Endodermal cell (in vitro differentiated cells): ENCODE results near the gene SYNGR4. TPM values are rescaled to one million over a fixed set of nuclear protein-coding genes. Genes with fewer than 3 reads are reported as not detected.

ENCODE experiments used
- DNase-seq: peaks from one replicate; pipeline ENCODE4 v3.0.0-alpha.2; 2017
- H3K27ac ChIP-seq: 2 replicates; pipeline ENCODE4 v1.5.1; 2013; ENCODE audit warnings: mild to moderate bottlenecking, low read depth, low read length, moderate library complexity
- H3K27me3 ChIP-seq: 2 replicates; pipeline ENCODE4 v1.6.1; 2013; ENCODE audit warnings: mild to moderate bottlenecking, low read length, moderate library complexity; ENCODE audit not compliant: insufficient read depth, control insufficient read depth, poor library complexity, severe bottlenecking
- H3K36me3 ChIP-seq: 2 replicates; pipeline ENCODE4 v1.7.0; 2013; ENCODE audit warnings: mild to moderate bottlenecking, low read length, moderate library complexity; ENCODE audit not compliant: control insufficient read depth, insufficient read depth
- H3K4me1 ChIP-seq: one replicate; pipeline ENCODE4 v1.7.0; 2013; ENCODE audit warnings: low read length; ENCODE audit not compliant: control insufficient read depth, insufficient read depth
- H3K4me3 ChIP-seq: 2 replicates; pipeline ENCODE4 v1.5.1; 2013; ENCODE audit warnings: mild to moderate bottlenecking, low read length, moderate library complexity
- H3K9ac ChIP-seq: 2 replicates; pipeline ENCODE4 v1.6.1; 2013; ENCODE audit warnings: mild to moderate bottlenecking, low read length, moderate library complexity; ENCODE audit not compliant: poor library complexity, severe bottlenecking; ENCODE audit errors: extremely low read depth
- H3K9me3 ChIP-seq: 2 replicates; pipeline ENCODE4 v1.6.1; 2013; ENCODE audit warnings: mild to moderate bottlenecking, low read length, moderate library complexity; ENCODE audit not compliant: control insufficient read depth
- H3K27ac Mint-ChIP-seq: 2 replicates; pipeline ENCODE4 v1.8.0; 2020; ENCODE audit warnings: mixed read lengths
- H3K27me3 Mint-ChIP-seq: 2 replicates; pipeline ENCODE4 v1.8.0; 2021; ENCODE audit warnings: mild to moderate bottlenecking, mixed read lengths; ENCODE audit not compliant: insufficient read depth
- H3K36me3 Mint-ChIP-seq: 2 replicates; pipeline ENCODE4 v1.8.0; 2020; ENCODE audit warnings: low read depth, mixed read lengths
- H3K4me1 Mint-ChIP-seq: 2 replicates; pipeline ENCODE4 v1.8.0; 2020; ENCODE audit warnings: mixed read lengths
- H3K4me3 Mint-ChIP-seq: 2 replicates; pipeline ENCODE4 v1.8.0; 2020; ENCODE audit warnings: mild to moderate bottlenecking, moderate library complexity, mixed read lengths
- H3K9me3 Mint-ChIP-seq: 2 replicates; pipeline ENCODE4 v1.8.0; 2020; ENCODE audit warnings: mild to moderate bottlenecking, mixed read lengths
- WGBS, 2 experiments: methylation state at CpG; one replicate each; pipeline versions ENCODE4 v1.1.5 to v1.1.7; 2013; ENCODE audit warnings: missing lambda C conversion rate in 2 of 2, mixed read lengths in 1 of 2; ENCODE audit not compliant: insufficient coverage in 1 of 2, insufficient read length in 1 of 2; 5-methylcytosine and 5-hydroxymethylcytosine counted together
- total RNA-seq, 2 donors: library from RNA; stranded (reverse); fragmentation: NEBNext Ultra II Directional in 1 of 2; extraction: Animal tissue kit (Norgen Biotek cat#: 25700) in 1 of 2; gene quantifications; 2 replicates in 1 of 2; 3 replicates in 1 of 2; pipeline ENCODE4 v1.2.1, GENCODE V29; 2021
- TF ChIP-seq, protein P1 (sequence below): fragments of 200-600 bp; sonication (generic); conservative IDR thresholded peaks from 2 replicates; pipeline ENCODE4 v1.5.0; 2021; ENCODE audit warnings: antibody characterized with exemption, mild to moderate bottlenecking

SYNGR4 gene
- total RNA-seq, 2 donors from 2014 or later = not detected

DNA sequence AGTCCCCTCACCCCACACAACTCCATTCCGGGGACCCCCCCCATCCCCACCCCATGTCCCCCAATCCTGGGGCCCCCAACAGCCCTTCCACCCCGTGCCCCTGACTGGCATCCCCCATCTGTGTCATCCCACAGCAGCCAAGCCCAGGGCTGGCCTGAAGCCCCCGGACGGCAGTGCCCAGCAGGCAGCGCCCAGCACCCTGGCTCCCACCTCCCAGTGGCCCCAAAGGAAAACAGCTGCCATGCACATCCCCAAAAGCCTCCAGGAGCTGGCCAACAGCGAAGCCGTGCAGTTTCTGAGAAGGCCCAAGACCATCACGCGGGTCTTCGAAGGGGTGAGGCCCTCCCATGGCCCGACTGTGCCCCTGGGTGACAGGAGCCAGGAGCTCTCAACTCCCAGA is 1.4 kb downstream of the SYNGR4 start:
- no peak overlapping the region for H3K27ac Mint-ChIP-seq
- Histone ChIP-seq H3K9me3 (no peaks in the 10 kb centered on the region), H3K4me1 (no peaks in the 10 kb centered on the region), H3K36me3 (no peaks in the 10 kb centered on the region), H3K27me3 (no peaks in the 10 kb centered on the region), H3K4me3 (no peak overlapping the region), H3K27ac (no peak overlapping the region), H3K9ac (no peak overlapping the region)
- TF ChIP-seq, protein P1, sequence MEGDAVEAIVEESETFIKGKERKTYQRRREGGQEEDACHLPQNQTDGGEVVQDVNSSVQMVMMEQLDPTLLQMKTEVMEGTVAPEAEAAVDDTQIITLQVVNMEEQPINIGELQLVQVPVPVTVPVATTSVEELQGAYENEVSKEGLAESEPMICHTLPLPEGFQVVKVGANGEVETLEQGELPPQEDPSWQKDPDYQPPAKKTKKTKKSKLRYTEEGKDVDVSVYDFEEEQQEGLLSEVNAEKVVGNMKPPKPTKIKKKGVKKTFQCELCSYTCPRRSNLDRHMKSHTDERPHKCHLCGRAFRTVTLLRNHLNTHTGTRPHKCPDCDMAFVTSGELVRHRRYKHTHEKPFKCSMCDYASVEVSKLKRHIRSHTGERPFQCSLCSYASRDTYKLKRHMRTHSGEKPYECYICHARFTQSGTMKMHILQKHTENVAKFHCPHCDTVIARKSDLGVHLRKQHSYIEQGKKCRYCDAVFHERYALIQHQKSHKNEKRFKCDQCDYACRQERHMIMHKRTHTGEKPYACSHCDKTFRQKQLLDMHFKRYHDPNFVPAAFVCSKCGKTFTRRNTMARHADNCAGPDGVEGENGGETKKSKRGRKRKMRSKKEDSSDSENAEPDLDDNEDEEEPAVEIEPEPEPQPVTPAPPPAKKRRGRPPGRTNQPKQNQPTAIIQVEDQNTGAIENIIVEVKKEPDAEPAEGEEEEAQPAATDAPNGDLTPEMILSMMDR = no peak
- WGBS, 2 experiments = 93 to 100% methylated on average over 6 to 11 of the region's 11 CpGs
- no peaks in the 10 kb centered on the region for H3K36me3 Mint-ChIP-seq
- H3K9me3 Mint-ChIP-seq = no peaks in the 10 kb centered on the region
- no peaks in the 10 kb centered on the region for H3K4me1 Mint-ChIP-seq
- DNase-seq = no peak
- peaks cover 16% of the 10 kb centered on the region for H3K27me3 Mint-ChIP-seq
- no peak overlapping the region for H3K4me3 Mint-ChIP-seq

DNA sequence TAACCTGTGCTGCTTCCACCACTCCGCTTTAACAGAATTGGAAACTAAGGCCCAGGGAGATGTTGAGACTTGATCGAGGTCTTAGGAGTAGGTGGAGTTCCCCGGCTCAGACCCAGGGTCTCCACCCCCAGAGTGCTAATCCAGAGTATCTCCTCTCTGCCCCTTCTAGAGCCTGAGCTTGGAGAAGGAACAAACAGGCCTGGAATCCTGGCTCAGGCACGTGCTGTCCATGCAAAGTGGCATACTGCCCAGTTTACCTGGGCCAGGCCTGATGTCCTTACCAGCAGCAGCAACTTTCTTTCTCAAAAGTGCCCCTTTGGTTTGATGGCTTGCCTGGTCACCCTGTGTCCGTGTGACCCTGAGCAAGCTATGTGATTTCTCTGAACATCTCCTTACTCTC is 3.7 kb downstream of the SYNGR4 start:
- no peaks in the 10 kb centered on the region for H3K9me3 ChIP-seq
- H3K27me3 ChIP-seq = no peaks in the 10 kb centered on the region
- H3K36me3 Mint-ChIP-seq = no peaks in the 10 kb centered on the region
- no peak for DNase-seq
- H3K4me3 Mint-ChIP-seq = no peak overlapping the region
- peaks cover 21% of the 10 kb centered on the region for H3K27me3 Mint-ChIP-seq
- no peaks in the 10 kb centered on the region for H3K9me3 Mint-ChIP-seq
- no peaks in the 10 kb centered on the region for H3K36me3 ChIP-seq
- no peak overlapping the region for H3K27ac ChIP-seq
- no peak overlapping the region for H3K27ac Mint-ChIP-seq
- WGBS, 2 experiments = 83 to 95% methylated on average over 2 to 5 of the region's 5 CpGs
- H3K9ac ChIP-seq = no peak overlapping the region
- TF ChIP-seq, protein P1 = no peak
- no peaks in the 10 kb centered on the region for H3K4me1 ChIP-seq
- no peaks in the 10 kb centered on the region for H3K4me1 Mint-ChIP-seq
- no peak overlapping the region for H3K4me3 ChIP-seq

DNA sequence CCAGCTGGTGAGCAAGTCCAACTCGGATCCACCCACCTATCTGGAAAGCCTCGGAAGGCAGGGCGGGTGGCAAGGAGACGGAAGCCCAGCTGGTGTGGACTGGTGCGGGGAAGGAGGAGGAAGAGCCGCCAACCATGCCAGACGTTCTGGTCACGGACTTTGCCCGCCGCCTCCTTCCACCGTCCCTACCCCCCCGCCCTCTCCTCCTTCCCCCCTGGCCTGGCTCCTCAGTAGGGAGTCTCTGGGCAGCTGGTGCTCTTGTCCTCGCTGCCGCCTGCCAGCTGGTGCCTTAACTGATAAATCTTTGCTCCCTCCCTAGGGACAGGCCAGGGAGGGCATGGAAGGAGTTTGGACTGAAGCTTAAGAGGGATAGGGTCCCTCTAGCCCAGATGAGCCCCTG is 4.8 kb downstream of the SYNGR4 start:
- Mint-ChIP-seq H3K27ac (no peak overlapping the region), H3K36me3 (no peaks in the 10 kb centered on the region), H3K4me3 (no peak overlapping the region), H3K27me3 (peaks cover 27% of the 10 kb centered on the region), H3K4me1 (no peaks in the 10 kb centered on the region), H3K9me3 (no peaks in the 10 kb centered on the region)
- H3K9me3 ChIP-seq = no peaks in the 10 kb centered on the region
- no peak overlapping the region for H3K27ac ChIP-seq
- H3K4me1 ChIP-seq = no peaks in the 10 kb centered on the region
- H3K4me3 ChIP-seq = no peak overlapping the region
- no peaks in the 10 kb centered on the region for H3K36me3 ChIP-seq
- H3K27me3 ChIP-seq = no peaks in the 10 kb centered on the region
- DNase-seq = no peak
- TF ChIP-seq, protein P1 = no peak
- WGBS, 2 experiments = 60 to 90% methylated on average over 1 to 14 of the region's 14 CpGs
- H3K9ac ChIP-seq = no peak overlapping the region
